Bronchial epithelial cell (primary cell): Measurements from ENCODE around the gene HGD. TPM values are rescaled to one million over a fixed set of nuclear protein-coding genes. Genes with fewer than 3 reads are reported as not detected.

Experiments used
- DNase-seq: peaks from one replicate; pipeline ENCODE4 v3.0.0-alpha.2; 2010; ENCODE audit warnings: low read depth
- FAIRE-seq: peaks from 2 replicates; lab custom pipeline; 2011; peaks lifted over from hg19 to GRCh38; lab: Jason Lieb, UNC
- H3K27me3 ChIP-seq: 2 replicates; pipeline ENCODE4 v1.5.1; 2011; ENCODE audit warnings: low read length; ENCODE audit not compliant: control insufficient read depth, insufficient read depth
- H3K36me3 ChIP-seq: 2 replicates; pipeline ENCODE4 v1.5.1; 2011; ENCODE audit warnings: low read length; ENCODE audit not compliant: control insufficient read depth, insufficient read depth
- H3K4me3 ChIP-seq: 2 replicates; pipeline ENCODE4 v1.5.1; 2011; ENCODE audit warnings: mild to moderate bottlenecking, low read depth, low read length, control low read depth
- CTCF ChIP-seq: IDR thresholded peaks from 2 replicates; pipeline ENCODE4 v1.5.1; 2011; ENCODE audit warnings: mild to moderate bottlenecking, moderate library complexity, low read length, control low read depth, inconsistent platforms; ENCODE audit not compliant: insufficient read depth, severe bottlenecking
- total RNA-seq: library from RNA; depleted of rRNA; stranded (reverse); fragments of >200 nt; gene quantifications from 2 replicates; pipeline ENCODE4 v1.2.1, GENCODE V29; 2014

HGD gene
- total RNA-seq, 1 donor from 2014 or later = under 0.01 TPM

DNA sequence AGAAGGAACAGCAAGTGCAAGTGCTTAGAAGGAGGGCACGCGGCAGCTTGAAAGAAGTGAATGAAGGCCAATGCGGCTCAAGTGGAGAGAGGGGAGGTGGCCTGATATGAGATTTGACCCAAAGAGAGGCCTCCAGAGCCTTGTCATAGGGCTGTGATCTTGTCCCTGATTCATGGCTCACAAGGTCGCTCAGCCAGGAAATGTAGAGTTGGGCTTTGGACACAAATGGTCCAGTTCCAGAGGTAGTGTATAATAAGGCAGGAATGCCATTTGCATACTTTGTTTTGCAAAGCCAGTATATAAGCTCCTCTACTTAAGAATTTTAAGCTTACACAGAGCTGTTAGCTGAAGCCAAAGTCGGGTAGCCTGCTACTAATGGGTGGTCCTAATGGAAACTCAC lies 33.7 kb downstream of the HGD start:
- no peak for TF ChIP-seq CTCF
- Histone ChIP-seq H3K4me3 (no peak overlapping the region), H3K27me3 (no peaks in the 10 kb centered on the region), H3K36me3 (no peaks in the 10 kb centered on the region)
- DNase-seq (no peak), FAIRE-seq (no peak)

- no peak overlapping the region for H3K4me3 ChIP-seq
- H3K27me3 ChIP-seq = no peaks in the 10 kb centered on the region
- DNase-seq (peak; percentile 10), FAIRE-seq (no peak)
- no peak for TF ChIP-seq CTCF
- no peaks in the 10 kb centered on the region for H3K36me3 ChIP-seq
Measured at GRCh38 chr3:120646771-120647432, 35.1 kb downstream of the HGD start.

- FAIRE-seq (no peak), DNase-seq (no peak)
- H3K27me3 ChIP-seq = no peaks in the 10 kb centered on the region
- no peak for TF ChIP-seq CTCF
- no peak overlapping the region for H3K4me3 ChIP-seq
- no peaks in the 10 kb centered on the region for H3K36me3 ChIP-seq
Measured at GRCh38 chr3:120645083-120645845, 36.8 kb downstream of the HGD start.

GRCh38 chr3:120642368-120642948 lies 39.6 kb downstream of the HGD start:
- Histone ChIP-seq H3K27me3 (no peaks in the 10 kb centered on the region), H3K4me3 (no peak overlapping the region), H3K36me3 (no peaks in the 10 kb centered on the region)
- no peak for TF ChIP-seq CTCF
- DNase-seq = peak; percentile 10
- no peak for FAIRE-seq

DNA sequence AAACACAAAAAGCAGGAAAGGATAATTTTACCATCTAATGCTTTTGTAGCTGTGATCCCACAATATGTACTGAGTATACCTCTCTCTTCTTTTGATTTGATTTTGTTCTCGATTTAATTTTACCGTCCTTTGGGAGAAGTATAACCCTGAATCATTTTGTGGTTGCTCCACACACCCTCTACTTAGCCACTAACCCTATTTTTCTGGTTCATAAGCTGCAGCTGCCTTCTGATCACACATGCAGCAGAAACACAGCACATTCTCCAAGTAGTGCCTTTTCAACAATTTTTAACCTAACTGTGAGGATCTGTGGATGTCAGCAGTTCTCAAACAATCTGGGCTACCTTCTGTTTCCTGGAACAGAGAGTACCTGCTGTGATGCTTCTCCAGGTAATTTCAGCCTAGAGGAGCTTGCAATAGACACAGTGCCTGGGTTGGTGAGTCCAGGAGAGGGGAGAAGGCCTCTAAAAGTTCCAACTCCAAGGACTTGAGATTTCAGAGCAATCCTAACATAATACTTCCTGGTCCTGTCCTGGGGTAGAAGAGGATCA lies 40.3 kb downstream of the HGD start:
- DNase-seq (no peak), FAIRE-seq (no peak)
- TF ChIP-seq CTCF = no peak
- Histone ChIP-seq H3K27me3 (no peaks in the 10 kb centered on the region), H3K4me3 (no peak overlapping the region), H3K36me3 (no peaks in the 10 kb centered on the region)
